Neuronal stem cell (in vitro differentiated cells): ENCODE data around the gene AURKAIP1.
"Not testable (repeated sequence)": the region's sequence is repeated elsewhere in the genome, so short reads cannot be mapped to it uniquely, and the experiment has no call there.

Source experiments
- DNase-seq: peaks from one replicate; pipeline ENCODE4 v3.0.0-alpha.2; 2013; ENCODE audit warnings: low spot score
- H2AFZ ChIP-seq: one replicate; pipeline ENCODE4 v1.6.1; 2013; ENCODE audit warnings: mild to moderate bottlenecking, low read length, inconsistent platforms
- H2AK5ac ChIP-seq: 2 replicates; pipeline ENCODE4 v1.6.1; 2013; ENCODE audit warnings: low read depth, mild to moderate bottlenecking, inconsistent platforms, low read length, moderate library complexity, mixed read lengths
- H2BK120ac ChIP-seq: 2 replicates; pipeline ENCODE4 v1.6.1; 2013; ENCODE audit warnings: low read depth, mild to moderate bottlenecking, inconsistent platforms, low read length, moderate library complexity, mixed read lengths
- H2BK12ac ChIP-seq: one replicate; pipeline ENCODE4 v1.6.1; 2013; ENCODE audit warnings: low read length, inconsistent platforms
- H2BK15ac ChIP-seq: 2 replicates; pipeline ENCODE4 v1.6.1; 2013; ENCODE audit warnings: mild to moderate bottlenecking, low read length, inconsistent platforms, mixed read lengths
- H2BK5ac ChIP-seq: one replicate; pipeline ENCODE4 v1.6.1; 2013; ENCODE audit warnings: inconsistent platforms, mild to moderate bottlenecking, low read length, moderate library complexity
- H3K14ac ChIP-seq: one replicate; pipeline ENCODE4 v1.6.1; 2013; ENCODE audit warnings: low read length, inconsistent platforms
- H3K18ac ChIP-seq: 2 replicates; pipeline ENCODE4 v1.6.1; 2013; ENCODE audit warnings: low read length, inconsistent platforms
- H3K23ac ChIP-seq: 2 replicates; pipeline ENCODE4 v1.6.1; 2013; ENCODE audit warnings: low read depth, mild to moderate bottlenecking, mixed read lengths, low read length, inconsistent platforms; ENCODE audit not compliant: poor library complexity
- H3K27ac ChIP-seq: replicated peaks from 3 replicates; pipeline ENCODE4 v1.5.1; 2013; ENCODE audit warnings: low read length, inconsistent platforms
- H3K27me3 ChIP-seq, 3 experiments: 2 replicates each; pipeline ENCODE4 v1.6.1; 2013; ENCODE audit warnings: low read length in 3 of 3, mild to moderate bottlenecking in 2 of 3, inconsistent platforms in 1 of 3, low read depth in 1 of 3, mixed read lengths in 1 of 3, moderate library complexity in 1 of 3; ENCODE audit not compliant: control insufficient read depth in 3 of 3, insufficient read depth in 3 of 3
- H3K36me3 ChIP-seq, 2 donors: replicated peaks in 1 of 2; 2 replicates each; pipeline ENCODE4 v1.6.1; 2013; ENCODE audit warnings: low read length in 2 of 2; ENCODE audit not compliant: control insufficient read depth in 2 of 2, insufficient read depth in 2 of 2
- H3K4ac ChIP-seq: 2 replicates; pipeline ENCODE4 v1.6.1; 2013; ENCODE audit warnings: inconsistent platforms, mild to moderate bottlenecking, low read length, moderate library complexity
- H3K4me1 ChIP-seq, 2 donors: 1 replicate in 1 of 2; 2 replicates in 1 of 2; pipeline ENCODE4 v1.6.1; 2013; ENCODE audit warnings: low read length in 2 of 2, low read depth in 1 of 2; ENCODE audit not compliant: control insufficient read depth in 2 of 2, insufficient read depth in 1 of 2
- H3K4me2 ChIP-seq: one replicate; pipeline ENCODE4 v1.6.1; 2013; ENCODE audit warnings: mild to moderate bottlenecking, low read length, inconsistent platforms; ENCODE audit not compliant: insufficient read depth, poor library complexity, severe bottlenecking
- H3K4me3 ChIP-seq, 2 donors: 2 replicates each; pipeline ENCODE4 v1.5.1; 2013; ENCODE audit warnings: low read length in 2 of 2, mild to moderate bottlenecking in 2 of 2, inconsistent platforms in 1 of 2, moderate library complexity in 1 of 2
- H3K79me1 ChIP-seq: one replicate; pipeline ENCODE4 v1.6.1; 2013; ENCODE audit warnings: low read depth, mild to moderate bottlenecking, inconsistent platforms, low read length, moderate library complexity
- H3K9ac ChIP-seq: one replicate; pipeline ENCODE4 v1.6.1; 2013; ENCODE audit warnings: mild to moderate bottlenecking, low read depth, low read length, inconsistent platforms; ENCODE audit not compliant: poor library complexity
- H3K9me3 ChIP-seq, 2 donors: replicated peaks in 1 of 2; 2 replicates each; pipeline versions ENCODE3 to v1.6.1; 2013; ENCODE audit warnings: low read length in 2 of 2, mild to moderate bottlenecking in 2 of 2, inconsistent platforms in 1 of 2, low read depth in 1 of 2, mixed read lengths in 1 of 2, moderate library complexity in 1 of 2; ENCODE audit not compliant: control insufficient read depth in 2 of 2, insufficient read depth in 1 of 2
- H4K8ac ChIP-seq: one replicate; pipeline ENCODE4 v1.6.1; 2013; ENCODE audit warnings: low read depth, mild to moderate bottlenecking, inconsistent platforms, low read length, moderate library complexity
- H4K91ac ChIP-seq: one replicate; pipeline ENCODE4 v1.6.1; 2013; ENCODE audit warnings: low read length, low read depth, mild to moderate bottlenecking, inconsistent platforms; ENCODE audit not compliant: poor library complexity
- WGBS, 2 donors: extraction: QIAGEN DNeasy Blood & Tissue Kit; methylation state at CpG; one replicate each; pipeline ENCODE4 v1.1.7; 2013; ENCODE audit warnings: missing lambda C conversion rate in 2 of 2, mixed read lengths in 1 of 2; ENCODE audit not compliant: insufficient read length in 2 of 2, insufficient replicate concordance in 1 of 2; ENCODE audit errors: extremely low coverage in 2 of 2; 5-methylcytosine and 5-hydroxymethylcytosine counted together

AURKAIP1 gene

GRCh38 chr1:1385339-1385738 is 10.3 kb upstream of the AURKAIP1 start:
- not testable (repeated sequence) for DNase-seq, H4K91ac ChIP-seq, H3K9ac ChIP-seq, H2AK5ac ChIP-seq, H3K79me1 ChIP-seq, H2BK5ac ChIP-seq, H3K4ac ChIP-seq, H3K4me1 ChIP-seq, H3K4me3 ChIP-seq, H3K27me3 ChIP-seq, H4K8ac ChIP-seq, H2BK120ac ChIP-seq, H2BK15ac ChIP-seq, H3K14ac ChIP-seq, H3K23ac ChIP-seq, H3K18ac ChIP-seq, H3K27ac ChIP-seq, H2AFZ ChIP-seq, H3K4me2 ChIP-seq, H2BK12ac ChIP-seq
- peaks cover 0 to 14% of the 10 kb centered on the region in 2 donors for H3K9me3 ChIP-seq
- no CpG with 5 or more reads among the region's 29 CpGs for WGBS, 2 donors
- H3K36me3 ChIP-seq: peaks cover 35 to 60% of the 10 kb centered on the region in 2 donors

- Histone ChIP-seq H2AFZ (no peak overlapping the region), H2BK5ac (peak overlapping the region; percentile 39), H2BK15ac (no peak overlapping the region), H2AK5ac (no peak overlapping the region), H3K4me3 (no peak overlapping the region), H3K36me3 (peaks cover 7 to 22% of the 10 kb centered on the region in 2 donors), H3K4me2 (no peak overlapping the region), H3K14ac (no peak overlapping the region), H3K27me3 (no peaks in the 10 kb centered on the region), H3K9ac (no peak overlapping the region), H4K91ac (no peak overlapping the region), H3K23ac (no peak overlapping the region), H3K4me1 (no peaks in the 10 kb centered on the region), H3K18ac (no peak overlapping the region), H3K4ac (no peak overlapping the region), H3K79me1 (peaks cover 1% of the 10 kb centered on the region), H3K27ac (no peak overlapping the region), H3K9me3 (peaks cover 0 to 11% of the 10 kb centered on the region in 2 donors), H4K8ac (no peak overlapping the region), H2BK120ac (no peak overlapping the region), H2BK12ac (no peak overlapping the region)
- DNase-seq: no peak
- WGBS, 2 donors: no CpG with 5 or more reads among the region's 8 CpGs
Measured at GRCh38 chr1:1381294-1381693, 6.3 kb upstream of the AURKAIP1 start.

- peak overlapping the region; percentile 68 for H3K23ac ChIP-seq
- no peak overlapping the region for H4K91ac ChIP-seq
- H3K4me1 ChIP-seq: peaks cover 2 to 3% of the 10 kb centered on the region in 2 donors
- H2BK15ac ChIP-seq: no peak overlapping the region
- no peak overlapping the region for H2BK12ac ChIP-seq
- peak overlapping the region; percentile 39 for H2BK5ac ChIP-seq
- no peak overlapping the region for H2AK5ac ChIP-seq
- no peak overlapping the region for H3K4ac ChIP-seq
- H3K27ac ChIP-seq: no peak overlapping the region
- no peak overlapping the region for H2AFZ ChIP-seq
- H2BK120ac ChIP-seq: no peak overlapping the region
- no peaks in the 10 kb centered on the region for H3K27me3 ChIP-seq
- peaks cover 1% of the 10 kb centered on the region for H3K79me1 ChIP-seq
- peaks cover 0 to 8% of the 10 kb centered on the region in 2 donors for H3K9me3 ChIP-seq
- no peak overlapping the region for H3K14ac ChIP-seq
- peaks cover 3 to 18% of the 10 kb centered on the region in 2 donors for H3K36me3 ChIP-seq
- peak overlapping the region; percentile 60 for H3K9ac ChIP-seq
- DNase-seq: no peak
- no peak overlapping the region for H3K4me2 ChIP-seq
- no peak overlapping the region for H3K18ac ChIP-seq
- no peak overlapping the region for H3K4me3 ChIP-seq
- no CpG with 5 or more reads among the region's 16 CpGs for WGBS, 2 donors
- no peak overlapping the region for H4K8ac ChIP-seq
Measured at GRCh38 chr1:1380860-1381259, 5.9 kb upstream of the AURKAIP1 start.

- no peak overlapping the region for H3K4ac ChIP-seq
- no peak overlapping the region for H3K18ac ChIP-seq
- no peak overlapping the region for H2BK120ac ChIP-seq
- H3K4me1 ChIP-seq: peaks cover 10 to 12% of the 10 kb centered on the region in 2 donors
- no peak overlapping the region for H3K23ac ChIP-seq
- no CpG with 5 or more reads among the region's 16 CpGs for WGBS, 2 donors
- peaks cover 20% of the 10 kb centered on the region for H3K79me1 ChIP-seq
- H3K9me3 ChIP-seq: peaks cover 0 to 4% of the 10 kb centered on the region in 2 donors
- no peak overlapping the region for H3K14ac ChIP-seq
- no peak overlapping the region for H3K4me3 ChIP-seq
- H2AFZ ChIP-seq: no peak overlapping the region
- H3K27me3 ChIP-seq: no peaks in the 10 kb centered on the region
- no peak overlapping the region for H2BK15ac ChIP-seq
- no peak overlapping the region for H3K9ac ChIP-seq
- H3K27ac ChIP-seq: no peak overlapping the region
- no peak overlapping the region for H2BK5ac ChIP-seq
- H4K91ac ChIP-seq: no peak overlapping the region
- H3K36me3 ChIP-seq: peaks cover 9 to 20% of the 10 kb centered on the region in 2 donors
- H2AK5ac ChIP-seq: no peak overlapping the region
- H3K4me2 ChIP-seq: no peak overlapping the region
- no peak for DNase-seq
- H4K8ac ChIP-seq: no peak overlapping the region
- H2BK12ac ChIP-seq: no peak overlapping the region
Measured at GRCh38 chr1:1377540-1378205, 2.7 kb upstream of the AURKAIP1 start.
